Spinal cord (tissue), 10 donors: ENCODE results near the gene PRKCZ. TPM values are rescaled to one million over a fixed set of nuclear protein-coding genes. Genes with fewer than 3 reads are reported as not detected.

Source experiments
- DNase-seq, 6 donors: peaks; one replicate each; pipeline versions ENCODE4 v3.0.0 to v3.0.0-alpha.2; 2013 to 2015; ENCODE audit warnings: low spot score in 6 of 6, low read depth in 4 of 6
- H3K27ac ChIP-seq: one replicate; pipeline ENCODE4 v1.5.1; 2013; ENCODE audit warnings: low read depth, low read length, control low read depth
- H3K27me3 ChIP-seq: one replicate; pipeline ENCODE4 v1.6.1; 2013; ENCODE audit warnings: low read length; ENCODE audit not compliant: control insufficient read depth, insufficient read depth
- H3K36me3 ChIP-seq: one replicate; pipeline ENCODE4 v1.6.1; 2013; ENCODE audit warnings: low read length; ENCODE audit not compliant: control insufficient read depth, insufficient read depth
- H3K4me1 ChIP-seq: one replicate; pipeline ENCODE4 v1.6.1; 2013; ENCODE audit warnings: low read length; ENCODE audit not compliant: control insufficient read depth, insufficient read depth
- H3K4me3 ChIP-seq: one replicate; pipeline ENCODE4 v1.5.1; 2013; ENCODE audit warnings: low read depth, low read length, control low read depth
- H3K9me3 ChIP-seq: one replicate; pipeline ENCODE4 v1.6.1; 2013; ENCODE audit warnings: low read length; ENCODE audit not compliant: control insufficient read depth, insufficient read depth
- WGBS: methylation state at CpG from one replicate; pipeline ENCODE4 v1.1.5; 2013; ENCODE audit warnings: missing lambda C conversion rate; ENCODE audit not compliant: insufficient coverage; 5-methylcytosine and 5-hydroxymethylcytosine counted together
- polyA plus RNA-seq, 2 donors: library from polyadenylated mRNA; unstranded; fragments of 120-200 nt; gene quantifications; one replicate each; pipeline ENCODE4 v1.2.1, GENCODE V29; 2013; ENCODE audit not compliant: insufficient read length in 2 of 2
- total RNA-seq, 2 donors: library from RNA; depleted of rRNA in 1 of 2; stranded (reverse); fragments of 120-200 nt in 1 of 2; fragments of >200 nt in 1 of 2; gene quantifications; one replicate each; pipeline versions ENCODE4 v1.2.3 to v1.2.4, GENCODE V29; 2013 to 2014
- donor health status: healthy.

PRKCZ gene
- total and polyA plus RNA-seq, 4 donors = 33.2 to 131 (median 93.1) TPM

DNA sequence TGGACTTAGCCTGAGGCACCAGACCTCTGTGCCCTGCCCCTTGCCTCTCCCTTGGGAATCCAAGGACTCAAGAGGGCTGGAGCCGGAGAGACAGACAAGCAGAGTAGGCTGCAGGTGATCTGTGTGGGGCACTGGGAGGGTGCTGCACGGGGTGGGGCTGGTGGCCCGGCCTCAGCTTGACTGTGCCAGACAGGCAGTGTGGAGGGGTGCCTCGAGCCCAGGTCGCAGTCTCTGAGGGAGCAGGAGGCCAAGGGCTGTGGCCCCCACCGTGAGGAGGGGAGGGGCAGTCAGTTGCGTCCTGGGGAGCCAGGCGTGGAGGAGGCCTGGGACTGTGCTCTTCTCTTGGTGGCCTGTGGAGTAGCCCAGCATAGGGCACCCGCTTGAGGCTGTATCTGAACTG, 27.0 kb upstream of the PRKCZ start:
- Histone ChIP-seq H3K4me3 (no peak overlapping the region), H3K27ac (no peak overlapping the region), H3K27me3 (peaks cover 38% of the 10 kb centered on the region), H3K4me1 (peaks cover 30% of the 10 kb centered on the region), H3K36me3 (peaks cover 10% of the 10 kb centered on the region), H3K9me3 (no peaks in the 10 kb centered on the region)
- no peak for DNase-seq
- WGBS = 80% methylated on average over 8 of the region's 9 CpGs

- H3K9me3 ChIP-seq = no peaks in the 10 kb centered on the region
- WGBS = 94% methylated on average over 9 of the region's 10 CpGs
- no peak for DNase-seq
- peaks cover 24% of the 10 kb centered on the region for H3K4me1 ChIP-seq
- no peak overlapping the region for H3K4me3 ChIP-seq
- H3K27ac ChIP-seq = no peak overlapping the region
- H3K27me3 ChIP-seq = peaks cover 30% of the 10 kb centered on the region
- peaks cover 10% of the 10 kb centered on the region for H3K36me3 ChIP-seq
These were observed 25.8 kb upstream of the PRKCZ start for GRCh38 chr1:2024451-2024850.

DNA sequence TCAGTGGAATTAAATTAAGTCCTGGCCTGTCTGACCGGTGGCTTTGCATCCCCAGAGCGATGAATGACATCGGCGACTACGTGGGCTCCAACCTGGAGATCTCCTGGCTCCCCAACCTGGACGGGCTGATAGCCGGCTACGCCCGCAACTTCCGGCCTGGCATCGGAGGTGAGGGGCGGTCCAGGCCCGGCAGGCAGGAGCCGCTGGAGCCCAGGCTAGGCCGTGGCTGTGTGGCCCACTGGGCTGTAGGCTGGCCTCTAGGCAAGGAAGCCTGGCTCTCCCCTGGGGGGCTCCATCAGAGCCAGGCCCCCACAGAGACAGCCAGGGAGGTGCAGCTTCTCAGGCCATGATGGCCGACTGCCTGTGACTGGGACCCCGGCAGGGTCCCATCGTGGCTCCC, 25.3 kb upstream of the PRKCZ start:
- no peak overlapping the region for H3K27ac ChIP-seq
- peaks cover 12% of the 10 kb centered on the region for H3K36me3 ChIP-seq
- peaks cover 21% of the 10 kb centered on the region for H3K4me1 ChIP-seq
- no peak overlapping the region for H3K4me3 ChIP-seq
- peaks cover 27% of the 10 kb centered on the region for H3K27me3 ChIP-seq
- DNase-seq = no peak
- WGBS = 92% methylated on average over 18 of the region's 18 CpGs
- H3K9me3 ChIP-seq = no peaks in the 10 kb centered on the region

GRCh38 chr1:2025491-2025981, 24.7 kb upstream of the PRKCZ start:
- Histone ChIP-seq H3K27me3 (peaks cover 21% of the 10 kb centered on the region), H3K9me3 (no peaks in the 10 kb centered on the region), H3K27ac (no peak overlapping the region), H3K36me3 (peaks cover 13% of the 10 kb centered on the region), H3K4me3 (no peak overlapping the region), H3K4me1 (peaks cover 17% of the 10 kb centered on the region)
- DNase-seq = no peak
- 64% methylated on average over 30 of the region's 39 CpGs for WGBS

- H3K4me1 ChIP-seq = peaks cover 17% of the 10 kb centered on the region
- H3K36me3 ChIP-seq = peaks cover 13% of the 10 kb centered on the region
- H3K27me3 ChIP-seq = peaks cover under 1% of the 10 kb centered on the region
- 91% methylated on average over 45 of the region's 46 CpGs for WGBS
- H3K4me3 ChIP-seq = no peak overlapping the region
- no peaks in the 10 kb centered on the region for H3K9me3 ChIP-seq
- no peak for DNase-seq
- H3K27ac ChIP-seq = no peak overlapping the region
These were observed 22.1 kb upstream of the PRKCZ start for GRCh38 chr1:2027961-2028583.

GRCh38 chr1:2028870-2029560, 21.2 kb upstream of the PRKCZ start:
- H3K4me3 ChIP-seq = no peak overlapping the region
- peaks cover 17% of the 10 kb centered on the region for H3K4me1 ChIP-seq
- WGBS = 83% methylated on average over 25 of the region's 26 CpGs
- H3K9me3 ChIP-seq = no peaks in the 10 kb centered on the region
- peaks cover 10% of the 10 kb centered on the region for H3K36me3 ChIP-seq
- no peak overlapping the region for H3K27ac ChIP-seq
- no peak for DNase-seq
- H3K27me3 ChIP-seq = peaks cover 4% of the 10 kb centered on the region

DNA sequence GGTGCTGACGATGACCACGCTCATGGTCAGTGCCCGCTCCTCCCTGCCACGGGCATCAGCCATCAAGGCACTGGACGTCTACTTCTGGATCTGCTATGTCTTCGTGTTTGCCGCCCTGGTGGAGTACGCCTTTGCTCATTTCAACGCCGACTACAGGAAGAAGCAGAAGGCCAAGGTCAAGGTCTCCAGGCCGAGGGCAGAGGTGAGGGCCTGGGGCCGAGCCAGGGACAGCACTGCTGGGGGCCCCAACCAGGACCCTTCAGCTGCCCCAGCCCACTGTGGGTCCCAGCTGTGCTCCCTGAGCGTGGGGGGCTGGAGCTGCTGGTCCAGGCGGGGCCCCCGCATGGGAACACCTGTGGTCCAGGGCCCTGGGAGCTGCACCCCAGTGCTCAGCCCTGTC, 20.6 kb upstream of the PRKCZ start:
- Histone ChIP-seq H3K27me3 (peaks cover 4% of the 10 kb centered on the region), H3K4me1 (peaks cover 17% of the 10 kb centered on the region), H3K27ac (no peak overlapping the region), H3K9me3 (no peaks in the 10 kb centered on the region), H3K36me3 (peaks cover 10% of the 10 kb centered on the region), H3K4me3 (no peak overlapping the region)
- no peak for DNase-seq
- WGBS = 91% methylated on average over 15 of the region's 15 CpGs

DNA sequence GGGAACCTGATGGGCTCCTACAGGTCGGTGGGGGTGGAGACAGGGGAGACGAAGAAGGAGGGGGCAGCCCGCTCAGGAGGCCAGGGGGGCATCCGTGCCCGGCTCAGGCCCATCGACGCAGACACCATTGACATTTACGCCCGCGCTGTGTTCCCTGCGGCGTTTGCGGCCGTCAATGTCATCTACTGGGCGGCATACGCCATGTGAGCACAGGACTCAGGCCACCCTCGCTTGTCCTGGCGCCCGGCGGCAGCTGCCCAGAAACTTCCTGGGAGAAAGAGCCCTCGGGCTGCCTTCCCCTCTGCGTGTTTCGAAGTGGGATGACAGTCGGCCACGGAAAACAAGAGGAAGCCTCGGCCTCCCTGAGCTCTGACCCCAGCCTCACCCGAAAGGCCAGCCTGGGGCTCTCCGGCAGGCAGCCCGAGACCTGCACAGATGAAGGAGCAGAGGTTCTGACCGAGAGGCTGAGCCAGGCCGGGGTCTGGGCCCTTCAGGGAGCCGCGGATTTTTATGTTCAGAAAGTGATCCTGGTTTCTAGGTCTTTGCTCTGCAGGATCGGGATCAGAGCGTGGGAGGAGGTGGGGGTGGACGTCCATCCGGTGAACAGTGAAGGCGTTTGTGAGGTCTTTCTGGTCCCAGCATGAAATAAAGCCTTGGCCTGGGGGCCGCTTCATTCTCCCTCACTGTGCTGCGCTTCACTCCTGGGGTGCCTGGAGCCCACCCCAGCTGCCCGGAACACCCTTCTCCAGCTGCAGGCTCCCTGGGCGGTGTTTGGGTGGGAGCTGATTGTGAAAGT, 19.9 kb upstream of the PRKCZ start:
- Histone ChIP-seq H3K27me3 (peaks cover 4% of the 10 kb centered on the region), H3K4me1 (peaks cover 13% of the 10 kb centered on the region), H3K4me3 (no peak overlapping the region), H3K9me3 (no peaks in the 10 kb centered on the region), H3K27ac (no peak overlapping the region), H3K36me3 (peaks cover 6% of the 10 kb centered on the region)
- 85% methylated on average over 42 of the region's 42 CpGs for WGBS
- no peak for DNase-seq

DNA sequence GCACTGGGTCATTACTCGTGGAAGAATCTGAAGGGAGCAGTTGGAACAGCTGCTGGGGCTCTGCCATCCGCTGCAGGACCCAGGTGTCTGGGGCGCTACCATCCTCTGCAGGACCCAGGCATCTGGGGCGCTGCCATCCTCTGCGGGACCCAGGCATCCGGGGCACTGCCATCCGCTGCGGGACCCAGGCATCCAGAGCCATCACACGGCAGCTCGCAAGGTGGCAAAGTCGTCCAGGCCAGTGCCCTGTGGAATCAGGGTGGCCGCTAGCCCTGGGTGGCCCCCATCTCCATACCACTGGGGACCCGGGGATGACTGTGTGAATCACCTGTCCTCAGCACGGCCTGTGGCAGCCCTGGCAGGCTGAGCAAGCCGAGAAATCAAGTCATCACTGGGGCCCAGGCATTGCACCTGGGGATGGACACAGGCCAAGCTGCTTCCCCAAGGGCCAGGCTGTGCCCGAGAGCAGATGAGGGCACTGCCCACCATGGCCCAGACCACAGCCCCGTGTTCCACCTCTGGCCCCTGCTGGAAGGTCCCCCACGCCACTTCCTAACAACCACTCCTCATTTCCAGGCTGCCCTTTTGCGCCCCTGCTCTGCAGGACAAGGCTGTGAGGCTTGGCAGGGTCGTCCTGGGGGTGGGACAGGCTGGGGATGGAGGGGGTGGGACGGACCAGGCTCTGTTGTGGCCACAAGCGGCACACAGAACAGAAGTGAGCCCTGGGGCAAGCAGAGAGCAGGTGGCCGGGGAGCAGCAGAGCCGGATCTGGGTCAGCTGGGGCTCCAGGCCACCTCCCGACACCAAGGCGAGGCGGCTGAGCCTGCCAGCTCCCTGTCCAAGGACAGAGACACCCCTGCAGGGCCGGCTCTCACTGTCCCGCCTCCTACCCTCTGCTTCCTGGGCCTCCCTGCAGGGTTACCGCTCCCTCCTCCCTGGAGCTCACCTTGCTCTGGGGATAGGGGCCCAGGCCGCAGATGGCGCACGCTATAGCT, 18.4 kb upstream of the PRKCZ start:
- Histone ChIP-seq H3K27me3 (peaks cover 4% of the 10 kb centered on the region), H3K36me3 (peaks cover 3% of the 10 kb centered on the region), H3K4me3 (no peak overlapping the region), H3K27ac (no peak overlapping the region), H3K9me3 (no peaks in the 10 kb centered on the region), H3K4me1 (peaks cover 3% of the 10 kb centered on the region)
- 77% methylated on average over 30 of the region's 33 CpGs for WGBS
- DNase-seq = no peak
